Left ventricle myocardium inferior (tissue), 1 donor: ENCODE measurements around the gene GPR183. TPM values are rescaled to one million over a fixed set of nuclear protein-coding genes. Genes with fewer than 3 reads are reported as not detected.

Source experiments
- DNase-seq: peaks from one replicate; pipeline ENCODE4 v3.0.0-alpha.2; 2020
- H3K27ac ChIP-seq: fragments of 200-600 bp; replicated peaks from 2 replicates; pipeline ENCODE4 v1.8.0; 2021
- H3K27me3 ChIP-seq: fragments of 200-600 bp; 2 replicates; pipeline ENCODE4 v1.8.0; 2021; ENCODE audit warnings: low read depth
- H3K36me3 ChIP-seq: fragments of 200-600 bp; 2 replicates; pipeline ENCODE4 v1.8.0; 2021
- H3K4me1 ChIP-seq: fragments of 200-600 bp; 2 replicates; pipeline ENCODE4 v1.8.0; 2021
- H3K4me3 ChIP-seq: fragments of 200-600 bp; 2 replicates; pipeline ENCODE4 v1.8.0; 2021; ENCODE audit warnings: mild to moderate bottlenecking, moderate library complexity
- H3K9me3 ChIP-seq: fragments of 200-600 bp; replicated peaks from 2 replicates; pipeline ENCODE4 v1.8.0; 2021
- CTCF ChIP-seq: fragments of 200-600 bp; IDR thresholded peaks from 2 replicates; pipeline ENCODE4 v1.8.0; 2021; ENCODE audit warnings: antibody characterized with exemption, mild to moderate bottlenecking, borderline replicate concordance
- intact Hi-C: fragments of 100-400 bp; cut with micrococcal nuclease; formaldehyde crosslinking; loops from one replicate; pipeline ENCODE4 v1.11.0; 2022
- total RNA-seq: library from RNA; stranded (reverse); fragmentation: NEBNext Ultra II Directional; extraction: Animal tissue kit (Norgen Biotek cat#: 25700); gene quantifications from one replicate; pipeline ENCODE4 v1.2.1, GENCODE V29; 2021
- donor health status: DM: no; HTN: yes; CAD: no; lungs with severe emphysema.

GPR183 gene
- total RNA-seq, 1 donor from 2014 or later = 1.7 TPM

- no peaks in the 10 kb centered on the region for H3K27me3 ChIP-seq
- H3K4me1 ChIP-seq = peaks cover 15% of the 10 kb centered on the region
Observed at GRCh38 chr13:99335603-99336002, 28.4 kb upstream of the GPR183 start.

GRCh38 chr13:99335087-99335486, 27.9 kb upstream of the GPR183 start:
- H3K4me3 ChIP-seq = no peak overlapping the region
- H3K27me3 ChIP-seq = no peaks in the 10 kb centered on the region
- intact Hi-C loops = no loop called here
- H3K4me1 ChIP-seq = peaks cover 15% of the 10 kb centered on the region
- no peak overlapping the region for H3K27ac ChIP-seq
- TF ChIP-seq CTCF = no peak
- peaks cover 2% of the 10 kb centered on the region for H3K36me3 ChIP-seq
- H3K9me3 ChIP-seq = no peaks in the 10 kb centered on the region
- DNase-seq = no peak

More at GRCh38 chr13:99335603-99336002, 28.4 kb upstream of the GPR183 start:
- no peak overlapping the region for H3K4me3 ChIP-seq
- no peak for DNase-seq
- intact Hi-C loops = no loop called here
- TF ChIP-seq CTCF = no peak
- no peaks in the 10 kb centered on the region for H3K9me3 ChIP-seq
- H3K36me3 ChIP-seq = peaks cover 7% of the 10 kb centered on the region
- no peak overlapping the region for H3K27ac ChIP-seq

- no peak for DNase-seq
- intact Hi-C loops = no loop called here
- peaks cover 13% of the 10 kb centered on the region for H3K4me1 ChIP-seq
- no peaks in the 10 kb centered on the region for H3K27me3 ChIP-seq
- H3K27ac ChIP-seq = no peak overlapping the region
- no peaks in the 10 kb centered on the region for H3K36me3 ChIP-seq
- TF ChIP-seq CTCF = no peak
- H3K4me3 ChIP-seq = no peak overlapping the region
- no peaks in the 10 kb centered on the region for H3K9me3 ChIP-seq
Observed at GRCh38 chr13:99334221-99334620, 27.0 kb upstream of the GPR183 start.

GRCh38 chr13:99332456-99332855, 25.3 kb upstream of the GPR183 start:
- intact Hi-C loops = no loop called here
- H3K4me3 ChIP-seq = no peak overlapping the region
- TF ChIP-seq CTCF = no peak
- H3K9me3 ChIP-seq = no peaks in the 10 kb centered on the region
- H3K27me3 ChIP-seq = no peaks in the 10 kb centered on the region
- H3K36me3 ChIP-seq = no peaks in the 10 kb centered on the region
- no peak for DNase-seq
- H3K4me1 ChIP-seq = peaks cover 4% of the 10 kb centered on the region
- H3K27ac ChIP-seq = no peak overlapping the region

GRCh38 chr13:99331881-99332293, 24.7 kb upstream of the GPR183 start:
- no peak for DNase-seq
- H3K9me3 ChIP-seq = no peaks in the 10 kb centered on the region
- H3K36me3 ChIP-seq = no peaks in the 10 kb centered on the region
- intact Hi-C loops = no loop called here
- TF ChIP-seq CTCF = no peak
- H3K4me1 ChIP-seq = peaks cover 4% of the 10 kb centered on the region
- H3K27me3 ChIP-seq = no peaks in the 10 kb centered on the region
- H3K27ac ChIP-seq = no peak overlapping the region
- no peak overlapping the region for H3K4me3 ChIP-seq

- Histone ChIP-seq H3K36me3 (no peaks in the 10 kb centered on the region), H3K9me3 (no peaks in the 10 kb centered on the region), H3K27me3 (no peaks in the 10 kb centered on the region), H3K27ac (no peak overlapping the region), H3K4me3 (no peak overlapping the region), H3K4me1 (no peaks in the 10 kb centered on the region)
- intact Hi-C loops = no loop called here
- no peak for TF ChIP-seq CTCF
- no peak for DNase-seq
Observed at GRCh38 chr13:99330942-99331341, 23.7 kb upstream of the GPR183 start.
